H9 (cell line): Measurements from ENCODE around the gene PIPOX. TPM values are rescaled to one million over a fixed set of nuclear protein-coding genes. Genes with fewer than 3 reads are reported as not detected.

Experiments used
- DNase-seq: peaks from one replicate; pipeline ENCODE4 v3.0.0-alpha.2; 2017
- H2AFZ ChIP-seq: one replicate; pipeline ENCODE4 v1.6.1; 2013; ENCODE audit warnings: mild to moderate bottlenecking, low read length, control low read depth, moderate library complexity
- H2AK5ac ChIP-seq: 2 replicates; pipeline ENCODE4 v1.6.1; 2013; ENCODE audit warnings: low read length, control low read depth, mixed read lengths; ENCODE audit not compliant: insufficient read length
- H2BK120ac ChIP-seq: one replicate; pipeline ENCODE4 v1.6.1; 2013; ENCODE audit warnings: low read depth, mild to moderate bottlenecking, low read length, control low read depth, inconsistent platforms; ENCODE audit not compliant: poor library complexity, severe bottlenecking
- H2BK12ac ChIP-seq: 2 replicates; pipeline ENCODE4 v1.6.1; 2013; ENCODE audit warnings: low read length, control low read depth, mixed read lengths, low read depth; ENCODE audit not compliant: insufficient read length
- H2BK15ac ChIP-seq: 2 replicates; pipeline ENCODE4 v1.6.1; 2013; ENCODE audit warnings: low read depth, low read length, control low read depth
- H2BK20ac ChIP-seq: one replicate; pipeline ENCODE4 v1.6.1; 2013; ENCODE audit warnings: low read depth, mild to moderate bottlenecking, low read length, control low read depth, inconsistent platforms; ENCODE audit not compliant: poor library complexity, severe bottlenecking
- H2BK5ac ChIP-seq: 2 replicates; pipeline ENCODE4 v1.6.1; 2013; ENCODE audit warnings: low read length, control low read depth, mixed read lengths; ENCODE audit not compliant: insufficient read length
- H3K14ac ChIP-seq: 2 replicates; pipeline ENCODE4 v1.6.1; 2013; ENCODE audit warnings: low read length, control low read depth; ENCODE audit not compliant: insufficient read depth
- H3K18ac ChIP-seq: 2 replicates; pipeline ENCODE4 v1.6.1; 2013; ENCODE audit warnings: low read depth, mild to moderate bottlenecking, mixed read lengths, low read length, control low read depth; ENCODE audit not compliant: insufficient read length
- H3K23ac ChIP-seq: 2 replicates; pipeline ENCODE4 v1.6.1; 2013; ENCODE audit warnings: low read length, control low read depth, mixed read lengths, low read depth; ENCODE audit not compliant: insufficient read length
- H3K23me2 ChIP-seq: 2 replicates; pipeline ENCODE4 v1.6.1; 2013; ENCODE audit warnings: low read depth, mild to moderate bottlenecking, mixed read lengths, low read length, control low read depth; ENCODE audit not compliant: insufficient read length, poor library complexity, severe bottlenecking
- H3K27ac ChIP-seq: 2 replicates; pipeline ENCODE4 v1.5.1; 2013; ENCODE audit warnings: low read length, control low read depth, mixed read lengths, low read depth; ENCODE audit not compliant: insufficient read length
- H3K27me3 ChIP-seq: 2 replicates; pipeline ENCODE4 v1.6.1; 2013; ENCODE audit warnings: low read length, control low read depth, inconsistent platforms; ENCODE audit not compliant: insufficient read depth
- H3K4ac ChIP-seq: 2 replicates; pipeline ENCODE4 v1.6.1; 2013; ENCODE audit warnings: low read depth, mild to moderate bottlenecking, control low read depth, inconsistent platforms, low read length, moderate library complexity
- H3K4me1 ChIP-seq: 2 replicates; pipeline ENCODE4 v1.6.1; 2013; ENCODE audit warnings: low read length, control low read depth, inconsistent platforms; ENCODE audit not compliant: insufficient read depth
- H3K4me2 ChIP-seq: 2 replicates; pipeline ENCODE4 v1.6.1; 2013; ENCODE audit warnings: low read length, control low read depth, mixed read lengths; ENCODE audit not compliant: insufficient read length, insufficient read depth
- H3K56ac ChIP-seq: 2 replicates; pipeline ENCODE4 v1.6.1; 2013; ENCODE audit warnings: low read depth, mild to moderate bottlenecking, mixed read lengths, low read length, control low read depth; ENCODE audit not compliant: insufficient read length
- H3K79me1 ChIP-seq: 2 replicates; pipeline ENCODE4 v1.6.1; 2013; ENCODE audit warnings: low read depth, mild to moderate bottlenecking, moderate library complexity, low read length, control low read depth, inconsistent platforms; ENCODE audit not compliant: insufficient read depth, poor library complexity, severe bottlenecking
- H3K79me2 ChIP-seq: 2 replicates; pipeline ENCODE4 v1.6.1; 2013; ENCODE audit warnings: low read length, control low read depth, inconsistent platforms; ENCODE audit not compliant: insufficient read depth
- H3K9ac ChIP-seq: 2 replicates; pipeline ENCODE4 v1.6.1; 2013; ENCODE audit warnings: low read length, control low read depth, mixed read lengths; ENCODE audit not compliant: insufficient read length; ENCODE audit errors: extremely low read depth
- H3K9me3 ChIP-seq: one replicate; pipeline ENCODE4 v1.6.1; 2013; ENCODE audit warnings: low read depth, low read length, inconsistent platforms; ENCODE audit not compliant: control insufficient read depth
- H3T11ph ChIP-seq: one replicate; pipeline ENCODE4 v1.6.1; 2013; ENCODE audit warnings: mild to moderate bottlenecking, low read length, control low read depth, inconsistent platforms
- H4K20me1 ChIP-seq: one replicate; pipeline ENCODE4 v1.6.1; 2013; ENCODE audit not compliant: control insufficient read depth, insufficient read length, insufficient read depth
- H4K5ac ChIP-seq: 2 replicates; pipeline ENCODE4 v1.6.1; 2013; ENCODE audit warnings: low read depth, mild to moderate bottlenecking, mixed read lengths, low read length, control low read depth; ENCODE audit not compliant: insufficient read length
- H4K8ac ChIP-seq: replicated peaks from 2 replicates; pipeline ENCODE4 v1.6.1; 2013; ENCODE audit warnings: low read length, control low read depth, mixed read lengths, low read depth; ENCODE audit not compliant: insufficient read length
- H4K91ac ChIP-seq: 2 replicates; pipeline ENCODE4 v1.6.1; 2013; ENCODE audit warnings: low read depth, mild to moderate bottlenecking, moderate library complexity, mixed read lengths, low read length, control low read depth; ENCODE audit not compliant: insufficient read length
- H3K27ac Mint-ChIP-seq, 3 experiments: 2 replicates in 2 of 3; 3 replicates in 1 of 3; pipeline ENCODE4 v1.8.0; 2020 to 2021; ENCODE audit warnings: mixed read lengths in 3 of 3, mild to moderate bottlenecking in 1 of 3, moderate library complexity in 1 of 3
- H3K27me3 Mint-ChIP-seq: 2 replicates; pipeline ENCODE4 v1.8.0; 2021; ENCODE audit warnings: low read depth, mild to moderate bottlenecking, moderate library complexity, mixed read lengths
- H3K36me3 Mint-ChIP-seq, 3 experiments: 2 replicates in 2 of 3; 3 replicates in 1 of 3; pipeline ENCODE4 v1.8.0; 2020 to 2021; ENCODE audit warnings: low read depth in 3 of 3, mixed read lengths in 3 of 3; ENCODE audit not compliant: insufficient read depth in 1 of 3
- H3K4me1 Mint-ChIP-seq, 2 experiments: 2 replicates each; pipeline ENCODE4 v1.8.0; 2020; ENCODE audit warnings: mixed read lengths in 2 of 2
- H3K4me3 Mint-ChIP-seq, 2 experiments: 2 replicates in 1 of 2; 3 replicates in 1 of 2; pipeline ENCODE4 v1.8.0; 2020 to 2021; ENCODE audit warnings: mild to moderate bottlenecking in 2 of 2, mixed read lengths in 2 of 2, moderate library complexity in 1 of 2
- H3K9me3 Mint-ChIP-seq, 2 experiments: 2 replicates in 1 of 2; 3 replicates in 1 of 2; pipeline ENCODE4 v1.8.0; 2020; ENCODE audit warnings: mild to moderate bottlenecking in 2 of 2, mixed read lengths in 2 of 2, moderate library complexity in 1 of 2
- WGBS: extraction: QIAGEN DNeasy Blood & Tissue Kit; methylation state at CpG from one replicate; pipeline ENCODE4 v1.1.7; 2013; ENCODE audit warnings: missing lambda C conversion rate, low lambda C conversion rate, mixed read lengths; ENCODE audit not compliant: insufficient read length; ENCODE audit errors: extremely low coverage; 5-methylcytosine and 5-hydroxymethylcytosine counted together
- total RNA-seq: library from RNA; stranded (reverse); gene quantifications from 2 replicates; pipeline ENCODE4 v1.2.1, GENCODE V29; 2021
- TF ChIP-seq, protein P1 (sequence below): fragments of 200-600 bp; sonication (generic); conservative IDR thresholded peaks from 3 replicates; pipeline ENCODE4 v1.8.0; 2021; ENCODE audit warnings: antibody characterized with exemption, mild to moderate bottlenecking

The PIPOX gene
- total RNA-seq, 1 experiment from 2014 or later, result 30.1 TPM

DNA sequence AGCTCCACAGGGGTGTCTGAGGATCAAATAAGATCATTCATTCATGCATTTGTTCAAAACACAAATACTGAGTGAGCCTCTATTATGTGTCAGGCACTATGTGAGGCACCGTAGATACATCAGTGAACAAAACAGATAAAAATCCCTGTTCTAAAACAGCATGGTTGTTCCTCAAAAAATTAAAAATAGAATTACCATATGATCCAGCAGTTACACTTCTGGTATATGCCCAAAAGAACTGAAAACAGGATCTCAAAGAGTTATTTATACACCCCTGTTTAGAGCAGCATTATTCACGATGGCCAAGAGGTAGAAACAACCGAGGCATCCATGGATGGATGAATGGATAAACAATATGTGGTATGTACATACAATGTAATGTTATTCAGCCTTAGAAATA, 15.4 kb downstream of the PIPOX start:
- H3K27ac ChIP-seq, result no peak overlapping the region

More for the DNA sequence above, 15.4 kb downstream of the PIPOX start:
- H2BK15ac ChIP-seq, result no peak overlapping the region
- H3K4me3 Mint-ChIP-seq, result no peak overlapping the region
- TF ChIP-seq, protein P1, sequence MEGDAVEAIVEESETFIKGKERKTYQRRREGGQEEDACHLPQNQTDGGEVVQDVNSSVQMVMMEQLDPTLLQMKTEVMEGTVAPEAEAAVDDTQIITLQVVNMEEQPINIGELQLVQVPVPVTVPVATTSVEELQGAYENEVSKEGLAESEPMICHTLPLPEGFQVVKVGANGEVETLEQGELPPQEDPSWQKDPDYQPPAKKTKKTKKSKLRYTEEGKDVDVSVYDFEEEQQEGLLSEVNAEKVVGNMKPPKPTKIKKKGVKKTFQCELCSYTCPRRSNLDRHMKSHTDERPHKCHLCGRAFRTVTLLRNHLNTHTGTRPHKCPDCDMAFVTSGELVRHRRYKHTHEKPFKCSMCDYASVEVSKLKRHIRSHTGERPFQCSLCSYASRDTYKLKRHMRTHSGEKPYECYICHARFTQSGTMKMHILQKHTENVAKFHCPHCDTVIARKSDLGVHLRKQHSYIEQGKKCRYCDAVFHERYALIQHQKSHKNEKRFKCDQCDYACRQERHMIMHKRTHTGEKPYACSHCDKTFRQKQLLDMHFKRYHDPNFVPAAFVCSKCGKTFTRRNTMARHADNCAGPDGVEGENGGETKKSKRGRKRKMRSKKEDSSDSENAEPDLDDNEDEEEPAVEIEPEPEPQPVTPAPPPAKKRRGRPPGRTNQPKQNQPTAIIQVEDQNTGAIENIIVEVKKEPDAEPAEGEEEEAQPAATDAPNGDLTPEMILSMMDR, result no peak
- H3K36me3 Mint-ChIP-seq, result peaks cover 0 to 16% (median 0%) of the 10 kb centered on the region in 3 experiments; a peak in 3 of 7 replicates
- H3K23me2 ChIP-seq, result no peaks in the 10 kb centered on the region
- peaks cover 7% of the 10 kb centered on the region; the same call in 1 of the 2 replicates for H3K4me1 ChIP-seq
- H3K27me3 ChIP-seq, result no peaks in the 10 kb centered on the region
- no peak overlapping the region for H3K14ac ChIP-seq
- no peak overlapping the region for H3K9ac ChIP-seq
- H3K18ac ChIP-seq, result no peak overlapping the region
- no peaks in the 10 kb centered on the region for H3K9me3 ChIP-seq
- H3K4me1 Mint-ChIP-seq, result peaks cover 37 to 38% of the 10 kb centered on the region in 2 experiments
- H3K27ac Mint-ChIP-seq, result no peak overlapping the region
- H3K4ac ChIP-seq, result no peak overlapping the region
- no peak overlapping the region for H4K91ac ChIP-seq
- no peaks in the 10 kb centered on the region for H3K79me2 ChIP-seq
- no peaks in the 10 kb centered on the region for H3K9me3 Mint-ChIP-seq
- no peak overlapping the region for H4K8ac ChIP-seq
- no peak overlapping the region for H2BK120ac ChIP-seq
- no peak overlapping the region for H2BK20ac ChIP-seq
- H3K27me3 Mint-ChIP-seq, result no peaks in the 10 kb centered on the region
- no peaks in the 10 kb centered on the region for H3K79me1 ChIP-seq
- no peak overlapping the region for H2AK5ac ChIP-seq
- no peak overlapping the region for H3K56ac ChIP-seq
- no peak overlapping the region for H3T11ph ChIP-seq
- H2BK12ac ChIP-seq, result no peak overlapping the region
- no peak for DNase-seq
- no peak overlapping the region for H3K23ac ChIP-seq
- no CpG with 5 or more reads among the region's 3 CpGs for WGBS
- H4K5ac ChIP-seq, result no peak overlapping the region
- H2AFZ ChIP-seq, result no peak overlapping the region
- no peak overlapping the region for H2BK5ac ChIP-seq
- no peak overlapping the region for H3K4me2 ChIP-seq
- no peaks in the 10 kb centered on the region for H4K20me1 ChIP-seq
